DND-41 (cell line): Measurements from ENCODE around the gene ADGRL4.
A peak's percentile ranks its signal among the peaks of the same experiment; 100 is the strongest.

Experiments
- ATAC-seq: fragments of 200-7000 bp; cut with Tn5 transposase; 3 replicates; pipeline ENCODE4 v1.9.1; 2021; ENCODE audit warnings: low read depth; ENCODE audit not compliant: insufficient read depth
- DNase-seq: peaks from one replicate; pipeline ENCODE4 v3.0.0-alpha.2; 2020
- H2AFZ ChIP-seq: 2 replicates; pipeline ENCODE4 v1.6.0; 2012; ENCODE audit warnings: low read depth, low read length
- H3K27ac ChIP-seq: 2 replicates; pipeline ENCODE4 v1.5.1; 2012; ENCODE audit warnings: low read length, inconsistent platforms
- H3K27me3 ChIP-seq: fragments of 200-600 bp; sonication (generic); 2 replicates; pipeline ENCODE4 v1.6.0; 2012; ENCODE audit warnings: low read length, mild to moderate bottlenecking, inconsistent platforms; ENCODE audit not compliant: insufficient read depth, poor library complexity
- H3K36me3 ChIP-seq: 2 replicates; pipeline ENCODE4 v1.5.1; 2012; ENCODE audit warnings: low read length, inconsistent platforms; ENCODE audit not compliant: insufficient read depth
- H3K4me1 ChIP-seq: 2 replicates; pipeline ENCODE4 v1.5.1; 2012; ENCODE audit warnings: mild to moderate bottlenecking, low read length; ENCODE audit not compliant: insufficient read depth
- H3K4me2 ChIP-seq: 2 replicates; pipeline ENCODE4 v1.6.0; 2012; ENCODE audit warnings: mild to moderate bottlenecking, moderate library complexity, low read length, inconsistent platforms; ENCODE audit not compliant: insufficient read depth
- H3K4me3 ChIP-seq, 2 experiments: fragments of 200-600 bp in 1 of 2; shearing (Covaris generic) in 1 of 2; 2 replicates each; pipeline ENCODE4 v1.5.1; 2012 to 2016; ENCODE audit warnings: inconsistent platforms in 2 of 2, low read length in 2 of 2, mild to moderate bottlenecking in 2 of 2, low read depth in 1 of 2, moderate library complexity in 1 of 2
- H3K79me2 ChIP-seq: 2 replicates; pipeline ENCODE4 v1.6.0; 2012; ENCODE audit warnings: low read length, inconsistent platforms; ENCODE audit not compliant: insufficient read depth
- H3K9ac ChIP-seq: 2 replicates; pipeline ENCODE4 v1.6.0; 2012; ENCODE audit warnings: low read depth, mild to moderate bottlenecking, inconsistent platforms, low read length, moderate library complexity
- H3K9me3 ChIP-seq: 2 replicates; pipeline ENCODE4 v1.5.1; 2012; ENCODE audit warnings: low read length, moderate library complexity, mild to moderate bottlenecking, inconsistent platforms; ENCODE audit not compliant: insufficient read depth, severe bottlenecking
- H4K20me1 ChIP-seq: 2 replicates; pipeline ENCODE4 v1.6.0; 2012; ENCODE audit warnings: low read length; ENCODE audit not compliant: insufficient read depth
- CTCF ChIP-seq: IDR thresholded peaks from 2 replicates; pipeline ENCODE4 v1.5.1; 2012; ENCODE audit warnings: borderline replicate concordance, low read length, moderate library complexity, mild to moderate bottlenecking; ENCODE audit not compliant: poor library complexity, severe bottlenecking; ENCODE audit errors: extremely low read depth
- EZH2 ChIP-seq: IDR thresholded peaks from 3 replicates; pipeline ENCODE4 v1.6.1; 2012; ENCODE audit warnings: borderline replicate concordance, low read depth, mild to moderate bottlenecking, moderate library complexity, low read length, inconsistent platforms; ENCODE audit not compliant: severe bottlenecking

Gene ADGRL4

GRCh38 chr1:79006564-79006963 is at the start of gene ADGRL4:
TSS of gene ADGRL4 (minus strand) at chr1:79006730. CDS start at chr1:79006654, 76 bp downstream.
- Histone ChIP-seq H3K79me2 (no peaks in the 10 kb centered on the region), H3K27me3 (no peaks in the 10 kb centered on the region), H3K4me3 (no peak within 1 kb of the TSS), H3K36me3 (no peaks in the 10 kb centered on the region), H3K4me2 (no peak within 1 kb of the TSS), H2AFZ (no peak within 1 kb of the TSS), H4K20me1 (no peaks in the 10 kb centered on the region), H3K27ac (no peak within 1 kb of the TSS), H3K4me1 (no peaks in the 10 kb centered on the region), H3K9me3 (no peaks in the 10 kb centered on the region), H3K9ac (no peak within 1 kb of the TSS)
- TF ChIP-seq CTCF (no peak), EZH2 (no peak)
- ATAC-seq: no peak
- DNase-seq: no peak

GRCh38 chr1:79055856-79056255 is 49.3 kb upstream of the ADGRL4 start:
- Histone ChIP-seq H3K4me1 (no peaks in the 10 kb centered on the region), H3K4me2 (no peak overlapping the region), H3K27me3 (no peaks in the 10 kb centered on the region), H3K9me3 (no peaks in the 10 kb centered on the region), H3K27ac (no peak overlapping the region), H3K79me2 (no peaks in the 10 kb centered on the region), H3K9ac (no peak overlapping the region), H3K36me3 (no peaks in the 10 kb centered on the region), H3K4me3 (no peak overlapping the region), H2AFZ (no peak overlapping the region), H4K20me1 (no peaks in the 10 kb centered on the region)
- ATAC-seq: no peak
- no peak for TF ChIP-seq CTCF
- DNase-seq: no peak

GRCh38 chr1:79052829-79053449 is 46.4 kb upstream of the ADGRL4 start:
- H3K4me1 ChIP-seq: no peaks in the 10 kb centered on the region
- H3K27ac ChIP-seq: no peak overlapping the region
- no peak for TF ChIP-seq EZH2
- TF ChIP-seq CTCF: no peak
- peak; percentile 70 for ATAC-seq
- no peak overlapping the region for H2AFZ ChIP-seq
- no peaks in the 10 kb centered on the region for H3K36me3 ChIP-seq
- no peak overlapping the region for H3K9ac ChIP-seq
- no peaks in the 10 kb centered on the region for H3K27me3 ChIP-seq
- no peaks in the 10 kb centered on the region for H4K20me1 ChIP-seq
- no peaks in the 10 kb centered on the region for H3K9me3 ChIP-seq
- no peak overlapping the region for H3K4me2 ChIP-seq
- H3K79me2 ChIP-seq: no peaks in the 10 kb centered on the region
- DNase-seq: no peak
- H3K4me3 ChIP-seq: no peak overlapping the region
